Measurements from ENCODE around the gene KRT2. TPM values are rescaled to one million over a fixed set of nuclear protein-coding genes. Genes with fewer than 3 reads are reported as not detected.

The KRT2 gene
- total RNA-seq, 6 experiments from 2014 or later: not detected

DNA sequence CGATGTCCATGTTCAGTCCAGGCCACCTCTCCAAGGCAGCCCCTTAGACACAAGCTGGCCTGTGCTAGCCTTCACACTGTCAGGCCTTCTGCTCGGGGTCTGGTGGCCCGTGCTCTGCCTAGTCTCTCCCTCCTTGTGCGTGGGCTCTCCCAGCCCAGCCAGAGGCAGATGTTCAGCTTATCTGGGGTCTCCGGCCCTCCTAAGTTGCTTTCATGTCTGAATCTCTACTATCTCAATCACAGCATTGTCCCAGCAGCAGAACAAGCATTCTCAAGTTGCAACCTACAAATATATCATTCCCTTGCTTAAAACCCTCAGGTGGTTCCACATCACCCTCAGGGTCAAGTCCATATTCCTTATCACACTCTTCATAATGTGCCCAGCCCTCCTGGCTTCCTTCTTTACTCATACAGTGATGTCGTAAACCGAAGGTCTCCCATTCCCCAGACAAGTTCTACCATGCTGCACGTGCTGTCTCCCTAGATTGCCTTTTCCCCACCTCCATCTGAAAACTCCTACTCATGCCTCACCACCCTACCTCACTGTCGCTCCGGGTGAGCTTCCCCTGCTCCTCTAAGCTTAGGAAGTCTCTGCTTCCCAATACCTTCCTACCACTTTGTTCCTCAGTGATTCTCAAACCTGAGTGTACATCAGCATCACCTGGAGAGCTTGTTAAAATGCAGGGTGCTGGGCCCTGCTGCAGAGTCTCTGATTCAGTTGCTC is 35.2 kb downstream of the KRT2 start:
- Mint-ChIP-seq H3K27me3 (ENCODE audit: insufficient read depth) (peaks cover 42% of the 10 kb centered on the region), H3K9me3 (no peaks in the 10 kb centered on the region), H3K4me3 (no peak overlapping the region), H3K36me3 (ENCODE audit: low read depth) (no peaks in the 10 kb centered on the region), H3K4me1 (ENCODE audit: low read depth) (no peaks in the 10 kb centered on the region), H3K27ac (no peak overlapping the region)
- TF ChIP-seq, protein P1, sequence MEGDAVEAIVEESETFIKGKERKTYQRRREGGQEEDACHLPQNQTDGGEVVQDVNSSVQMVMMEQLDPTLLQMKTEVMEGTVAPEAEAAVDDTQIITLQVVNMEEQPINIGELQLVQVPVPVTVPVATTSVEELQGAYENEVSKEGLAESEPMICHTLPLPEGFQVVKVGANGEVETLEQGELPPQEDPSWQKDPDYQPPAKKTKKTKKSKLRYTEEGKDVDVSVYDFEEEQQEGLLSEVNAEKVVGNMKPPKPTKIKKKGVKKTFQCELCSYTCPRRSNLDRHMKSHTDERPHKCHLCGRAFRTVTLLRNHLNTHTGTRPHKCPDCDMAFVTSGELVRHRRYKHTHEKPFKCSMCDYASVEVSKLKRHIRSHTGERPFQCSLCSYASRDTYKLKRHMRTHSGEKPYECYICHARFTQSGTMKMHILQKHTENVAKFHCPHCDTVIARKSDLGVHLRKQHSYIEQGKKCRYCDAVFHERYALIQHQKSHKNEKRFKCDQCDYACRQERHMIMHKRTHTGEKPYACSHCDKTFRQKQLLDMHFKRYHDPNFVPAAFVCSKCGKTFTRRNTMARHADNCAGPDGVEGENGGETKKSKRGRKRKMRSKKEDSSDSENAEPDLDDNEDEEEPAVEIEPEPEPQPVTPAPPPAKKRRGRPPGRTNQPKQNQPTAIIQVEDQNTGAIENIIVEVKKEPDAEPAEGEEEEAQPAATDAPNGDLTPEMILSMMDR (IDR thresholded peaks at IDR 0.05): no peak
- DNase-seq: no peak

DNA sequence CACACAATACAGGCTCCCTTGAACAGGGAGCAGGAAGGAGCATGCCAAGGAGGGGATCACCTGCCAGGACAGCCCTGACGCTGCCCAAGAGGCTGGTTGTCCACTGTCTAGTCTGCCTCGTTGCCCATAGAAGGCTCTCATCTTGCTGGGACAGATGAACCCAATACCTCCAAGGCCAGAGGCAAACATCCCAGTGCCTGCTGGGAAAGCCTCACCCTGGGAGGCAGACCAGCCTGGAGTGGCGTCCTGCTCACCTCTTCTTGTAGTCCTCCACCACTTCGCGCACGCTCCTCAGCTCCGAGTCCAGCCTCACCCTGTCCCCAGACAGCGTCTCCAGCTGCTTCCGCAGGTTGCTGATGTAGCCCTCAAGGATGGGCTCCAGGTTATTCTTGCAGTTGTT is 36.1 kb downstream of the KRT2 start:
- no peaks in the 10 kb centered on the region for H3K36me3 Mint-ChIP-seq (ENCODE audit: low read depth)
- DNase-seq: no peak
- H3K27me3 Mint-ChIP-seq (ENCODE audit: insufficient read depth): peaks cover 48% of the 10 kb centered on the region
- H3K4me3 Mint-ChIP-seq: no peak overlapping the region
- no peak overlapping the region for H3K27ac Mint-ChIP-seq
- H3K9me3 Mint-ChIP-seq: no peaks in the 10 kb centered on the region
- no peaks in the 10 kb centered on the region for H3K4me1 Mint-ChIP-seq (ENCODE audit: low read depth)
- TF ChIP-seq, protein P1 (IDR thresholded peaks at IDR 0.05): no peak

DNA sequence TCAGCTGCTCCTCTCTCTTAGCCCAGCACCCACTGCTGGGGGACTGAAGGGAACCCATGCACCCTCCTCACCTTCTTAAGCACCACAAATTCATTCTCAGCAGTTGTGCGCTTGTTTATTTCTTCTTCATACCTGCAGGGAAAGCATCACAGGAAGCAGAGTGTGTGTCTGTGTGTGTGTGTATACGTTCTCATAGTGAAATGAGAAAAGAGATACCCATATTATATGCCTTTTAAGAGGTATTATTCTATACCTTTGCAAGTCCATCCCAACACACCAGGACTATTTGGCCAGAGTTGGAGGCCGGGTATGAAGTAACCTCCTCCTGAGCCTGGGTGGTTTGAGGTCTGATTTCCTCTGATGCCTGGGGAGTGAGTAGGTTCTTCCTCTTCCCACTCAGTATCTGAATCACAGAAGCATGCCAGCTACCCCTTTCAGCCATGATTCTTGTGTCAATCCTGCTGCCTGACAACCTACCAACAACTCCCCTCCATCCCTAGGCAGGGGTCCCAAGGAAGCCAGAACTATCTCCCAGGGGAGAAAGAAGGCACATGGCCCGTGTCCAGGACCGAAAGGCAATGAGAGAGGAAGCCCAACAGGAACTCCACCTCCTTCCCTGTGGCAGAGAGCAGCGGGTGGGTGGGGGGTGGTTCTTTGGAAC is 36.7 kb downstream of the KRT2 start:
- no peak overlapping the region for H3K4me3 Mint-ChIP-seq
- TF ChIP-seq, protein P1 (IDR thresholded peaks at IDR 0.05): no peak
- no peak for DNase-seq
- H3K27me3 Mint-ChIP-seq (ENCODE audit: insufficient read depth): peaks cover 48% of the 10 kb centered on the region
- H3K9me3 Mint-ChIP-seq: no peaks in the 10 kb centered on the region
- H3K27ac Mint-ChIP-seq: no peak overlapping the region
- no peaks in the 10 kb centered on the region for H3K36me3 Mint-ChIP-seq (ENCODE audit: low read depth)
- no peaks in the 10 kb centered on the region for H3K4me1 Mint-ChIP-seq (ENCODE audit: low read depth)

DNA sequence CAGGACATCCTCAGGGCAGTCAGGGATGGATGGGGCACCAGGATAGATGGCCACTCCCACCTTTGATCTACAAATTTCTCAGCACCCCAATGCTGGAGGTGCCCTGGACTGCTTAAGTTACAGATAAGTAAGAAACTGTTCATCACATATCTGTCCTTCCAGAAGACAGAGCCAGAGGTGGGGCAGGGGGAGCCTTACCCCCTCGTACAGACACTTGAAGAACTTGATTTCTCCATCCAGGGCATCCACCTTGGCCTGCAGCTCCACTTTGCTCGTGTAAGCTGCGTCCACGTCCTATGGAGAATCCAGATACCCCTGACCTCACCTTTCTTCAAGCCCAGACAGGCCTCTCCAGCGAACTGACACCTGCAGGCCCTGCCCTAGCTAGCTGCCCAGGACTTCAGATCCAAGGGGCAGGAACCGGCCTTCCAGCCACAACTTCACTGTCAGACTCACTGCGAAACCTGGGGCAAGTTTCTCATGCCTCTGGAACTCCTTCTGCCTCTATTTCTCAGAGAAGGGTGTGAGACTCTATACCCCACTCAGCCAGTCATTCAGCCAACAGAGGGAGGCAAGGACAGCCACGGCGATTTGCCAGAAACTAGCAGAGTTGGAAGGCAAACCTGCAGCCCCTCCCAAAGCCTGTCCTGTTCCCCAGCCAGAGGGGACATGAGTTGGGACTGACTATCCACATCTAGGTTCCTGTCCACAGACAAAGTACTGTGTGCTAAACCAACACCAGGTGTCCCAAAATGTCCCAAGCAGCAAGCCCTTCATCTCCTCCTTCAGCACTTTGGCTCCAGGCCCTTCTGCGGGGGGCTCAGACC is 37.4 kb downstream of the KRT2 start:
- TF ChIP-seq, protein P1 (IDR thresholded peaks at IDR 0.05): no peak
- no peak overlapping the region for H3K4me3 Mint-ChIP-seq
- no peaks in the 10 kb centered on the region for H3K9me3 Mint-ChIP-seq
- no peak for DNase-seq
- H3K27me3 Mint-ChIP-seq (ENCODE audit: insufficient read depth): peaks cover 48% of the 10 kb centered on the region
- no peaks in the 10 kb centered on the region for H3K36me3 Mint-ChIP-seq (ENCODE audit: low read depth)
- no peaks in the 10 kb centered on the region for H3K4me1 Mint-ChIP-seq (ENCODE audit: low read depth)
- no peak overlapping the region for H3K27ac Mint-ChIP-seq

DNA sequence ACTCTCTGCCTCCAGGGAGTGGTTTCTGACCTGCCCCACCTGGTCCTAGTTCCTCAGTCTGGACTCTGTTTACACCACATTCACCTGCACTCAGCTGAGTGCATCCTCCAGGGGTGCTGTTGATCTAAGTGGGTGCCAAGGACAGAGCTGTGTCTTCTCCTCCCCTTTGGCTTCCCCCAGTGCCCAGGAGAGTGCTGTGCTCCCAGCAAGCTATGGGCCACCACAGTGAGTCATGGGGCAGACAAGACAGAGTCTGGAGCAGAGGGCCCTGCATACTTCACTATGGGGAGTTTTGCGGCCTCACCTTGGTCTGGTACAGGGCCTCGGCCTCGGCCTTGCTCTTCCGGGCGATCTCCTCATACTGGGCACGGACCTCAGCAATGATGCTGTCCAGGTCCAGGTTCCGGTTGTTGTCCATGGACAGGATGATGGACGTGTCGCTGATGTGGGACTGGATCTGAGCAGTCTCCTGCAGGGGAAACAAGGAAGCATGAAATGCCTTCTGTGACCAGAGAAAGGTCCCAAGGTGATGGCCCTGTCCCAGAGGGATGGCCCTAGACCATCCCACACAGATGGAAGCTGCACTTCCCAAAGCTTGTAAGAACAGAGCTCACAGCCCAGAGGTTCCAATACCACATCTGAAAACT is 38.5 kb downstream of the KRT2 start:
- no peaks in the 10 kb centered on the region for H3K36me3 Mint-ChIP-seq (ENCODE audit: low read depth)
- H3K9me3 Mint-ChIP-seq: no peaks in the 10 kb centered on the region
- peaks cover 58% of the 10 kb centered on the region for H3K27me3 Mint-ChIP-seq (ENCODE audit: insufficient read depth)
- no peak overlapping the region for H3K4me3 Mint-ChIP-seq
- no peaks in the 10 kb centered on the region for H3K4me1 Mint-ChIP-seq (ENCODE audit: low read depth)
- H3K27ac Mint-ChIP-seq: no peak overlapping the region
- DNase-seq: no peak
- TF ChIP-seq, protein P1 (IDR thresholded peaks at IDR 0.05): no peak
